ENCODE measurements around the gene HGS.

The HGS gene

DNA sequence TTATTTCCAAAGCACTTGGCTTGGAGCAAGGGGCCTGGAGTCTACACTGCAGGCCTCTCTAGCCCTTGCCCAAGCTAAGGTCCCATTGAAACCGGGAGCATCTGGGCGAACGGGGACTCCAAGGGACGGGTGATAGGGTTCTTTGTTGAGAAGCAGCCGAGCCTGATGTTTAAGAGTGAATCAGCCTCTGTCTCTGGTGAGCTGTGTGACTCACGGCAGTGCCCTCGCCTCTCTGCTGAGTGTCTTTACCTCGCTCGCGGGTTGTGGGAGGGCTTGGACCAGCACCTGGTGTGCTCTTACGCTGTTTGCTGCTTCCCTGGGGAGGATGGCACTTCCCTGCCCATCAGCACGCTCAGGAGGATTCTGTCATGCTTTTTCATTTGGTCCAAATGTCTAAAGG lies 1.3 kb downstream of the HGS start:
- peak; percentile 85 for FAIRE-seq

DNA sequence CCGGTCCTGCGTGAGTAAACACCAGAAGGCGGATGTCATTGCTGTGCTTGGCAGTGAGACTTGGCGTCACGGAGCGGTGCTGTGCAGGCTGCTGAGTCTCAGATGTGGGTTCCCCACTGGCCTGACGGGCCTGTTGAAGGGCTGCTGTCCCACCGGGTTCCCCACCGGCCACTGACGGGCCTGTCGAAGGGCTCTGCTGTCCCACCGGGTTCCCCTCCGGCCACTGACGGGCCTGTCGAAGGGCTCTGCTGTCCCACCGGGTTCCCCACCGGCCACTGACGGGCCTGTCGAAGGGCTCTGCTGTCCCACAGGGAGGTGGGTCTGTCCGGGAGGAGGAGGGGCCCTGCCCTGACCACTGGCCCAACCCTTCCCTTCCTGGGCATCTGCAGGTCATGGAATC lies 2.8 kb downstream of the HGS start:
- FAIRE-seq (no peak), DNase-seq (ENCODE audit: low spot score) (no peak)

More for the DNA sequence above, 1.3 kb downstream of the HGS start:
- DNase-seq (ENCODE audit: low spot score), result peak; percentile 86

DNA sequence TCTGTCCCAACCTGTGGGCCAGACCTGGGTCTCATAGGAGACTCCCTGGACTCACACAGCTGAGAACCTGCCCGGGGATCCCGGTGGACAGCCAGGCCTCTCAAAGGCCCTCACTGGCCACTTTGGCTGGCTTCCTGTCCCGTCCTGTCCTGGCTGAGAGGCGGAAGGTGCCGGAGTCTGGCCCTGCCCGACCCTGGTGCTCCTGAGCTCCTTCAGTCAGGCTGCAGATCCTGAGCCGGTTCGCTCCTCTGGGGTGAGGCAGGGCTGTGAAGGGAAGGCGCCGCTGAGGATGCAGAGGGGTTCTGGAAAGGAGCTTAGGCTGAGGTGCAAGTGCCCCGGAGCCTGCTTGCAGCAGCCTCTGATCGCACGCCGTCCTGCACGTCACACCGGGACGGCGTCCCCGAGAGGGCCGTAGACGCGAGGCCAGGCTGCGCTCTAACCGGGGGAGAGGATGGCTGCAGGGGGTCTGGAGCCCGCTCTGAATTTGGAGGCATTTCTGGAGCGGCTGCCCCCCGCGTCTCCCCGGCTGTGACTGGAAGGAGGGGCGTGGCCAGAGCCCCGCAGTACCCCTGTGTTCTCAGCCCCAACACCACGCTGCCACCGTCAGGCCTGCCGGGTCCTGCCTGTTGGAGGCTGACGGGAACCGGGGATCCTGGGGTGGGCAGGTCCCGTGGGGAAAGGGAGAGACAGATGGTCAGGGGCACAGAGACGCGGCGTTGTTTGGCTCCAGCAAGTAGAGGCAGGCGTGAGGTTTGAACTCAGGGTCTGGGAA lies 4.1 kb downstream of the HGS start:
- no peak for DNase-seq (ENCODE audit: low spot score)
- FAIRE-seq, result no peak

DNA sequence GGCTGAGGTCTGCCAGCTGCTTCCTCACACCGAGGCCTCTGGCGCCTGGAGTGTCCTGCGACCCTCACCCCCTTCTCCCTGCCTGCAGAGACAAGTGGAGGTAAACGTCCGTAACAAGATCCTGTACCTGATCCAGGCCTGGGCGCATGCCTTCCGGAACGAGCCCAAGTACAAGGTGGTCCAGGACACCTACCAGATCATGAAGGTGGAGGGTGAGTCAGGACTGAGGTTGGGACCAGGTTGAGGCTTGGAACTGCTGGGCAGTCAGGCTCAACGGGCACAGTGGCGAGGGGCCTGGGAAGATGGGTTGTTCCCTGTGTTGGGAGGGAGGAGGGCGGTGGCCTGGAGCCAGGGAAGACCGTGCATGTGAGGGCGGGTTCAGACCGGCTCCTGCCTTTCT lies 4.8 kb downstream of the HGS start:
- FAIRE-seq (no peak), DNase-seq (ENCODE audit: low spot score) (no peak)

DNA sequence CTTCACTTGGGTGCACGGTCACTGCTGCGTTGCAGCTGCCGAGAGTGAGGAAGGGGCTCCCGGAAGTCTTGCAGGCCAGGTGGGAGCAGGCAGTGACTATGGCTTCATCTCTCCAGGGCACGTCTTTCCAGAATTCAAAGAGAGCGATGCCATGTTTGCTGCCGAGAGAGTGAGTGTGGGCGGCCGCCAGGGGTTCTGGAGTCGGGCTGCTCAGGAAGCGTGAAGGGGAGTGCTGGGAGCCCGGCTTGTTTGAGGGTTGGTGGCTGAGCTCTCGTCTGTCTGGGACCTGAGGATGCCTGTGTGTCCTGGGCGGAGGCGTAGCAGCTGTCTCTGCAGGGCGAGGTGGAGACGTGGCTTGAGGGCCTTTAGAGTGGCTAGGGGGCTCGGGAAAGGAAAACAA lies 6.3 kb downstream of the HGS start:
- DNase-seq (ENCODE audit: low spot score), result no peak
- no peak for FAIRE-seq

DNA sequence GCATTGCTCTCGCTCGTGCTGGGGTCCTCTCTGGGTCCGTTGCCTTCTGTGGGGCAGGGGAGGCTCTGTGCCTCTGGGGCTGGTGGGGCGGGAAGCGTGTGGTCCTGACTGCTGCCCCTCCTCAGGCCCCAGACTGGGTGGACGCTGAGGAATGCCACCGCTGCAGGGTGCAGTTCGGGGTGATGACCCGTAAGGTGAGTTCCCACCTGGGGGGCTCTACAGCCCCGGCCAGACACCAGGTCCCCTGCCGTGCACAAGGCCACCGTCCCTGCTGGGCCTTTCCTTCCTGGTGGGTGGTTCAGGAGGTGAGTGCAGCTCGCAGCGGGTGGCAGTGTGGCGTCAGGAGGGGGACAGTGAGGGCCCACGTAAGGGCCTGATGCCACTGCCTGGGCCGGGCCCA lies 6.7 kb downstream of the HGS start:
- DNase-seq (ENCODE audit: low spot score), result no peak
- no peak for FAIRE-seq

DNA sequence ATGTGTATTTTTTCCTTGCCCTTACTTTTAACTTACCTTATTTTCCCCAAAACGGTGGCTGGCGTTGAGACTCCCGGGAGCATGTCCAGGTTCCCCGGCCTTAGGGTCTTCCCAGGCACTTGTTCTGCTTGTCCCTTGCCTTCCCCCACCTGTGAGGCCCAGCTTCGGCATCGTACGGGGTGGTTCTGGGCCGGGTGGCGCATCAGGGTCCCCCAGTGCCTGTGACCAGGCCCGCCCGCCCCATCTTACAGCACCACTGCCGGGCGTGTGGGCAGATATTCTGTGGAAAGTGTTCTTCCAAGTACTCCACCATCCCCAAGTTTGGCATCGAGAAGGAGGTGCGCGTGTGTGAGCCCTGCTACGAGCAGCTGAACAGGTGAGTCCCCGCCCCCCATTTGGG lies 7.4 kb downstream of the HGS start:
- FAIRE-seq, result no peak
- no peak for DNase-seq (ENCODE audit: low spot score)

DNA sequence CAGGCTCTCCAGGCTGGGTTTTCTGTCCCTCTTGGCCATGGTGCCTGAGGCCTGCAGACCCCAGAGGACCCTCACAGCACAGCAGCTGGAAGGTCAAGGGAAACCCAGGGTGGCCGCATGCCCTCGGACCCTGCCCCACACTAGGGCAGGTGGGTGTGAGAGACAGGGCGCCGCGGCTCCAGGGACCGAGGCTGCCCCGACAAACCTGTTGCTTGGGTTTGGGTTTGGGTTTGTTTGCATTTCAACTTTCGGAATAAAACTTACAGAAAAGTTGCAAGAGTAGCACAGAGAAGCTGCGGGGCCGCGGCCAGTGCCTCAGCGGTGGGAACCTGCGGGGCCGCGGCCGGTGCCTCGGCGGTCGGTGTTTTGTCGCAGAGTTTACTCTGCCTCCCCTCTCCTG lies 7.8 kb downstream of the HGS start:
- FAIRE-seq (no peak), DNase-seq (ENCODE audit: low spot score) (no peak)

DNA sequence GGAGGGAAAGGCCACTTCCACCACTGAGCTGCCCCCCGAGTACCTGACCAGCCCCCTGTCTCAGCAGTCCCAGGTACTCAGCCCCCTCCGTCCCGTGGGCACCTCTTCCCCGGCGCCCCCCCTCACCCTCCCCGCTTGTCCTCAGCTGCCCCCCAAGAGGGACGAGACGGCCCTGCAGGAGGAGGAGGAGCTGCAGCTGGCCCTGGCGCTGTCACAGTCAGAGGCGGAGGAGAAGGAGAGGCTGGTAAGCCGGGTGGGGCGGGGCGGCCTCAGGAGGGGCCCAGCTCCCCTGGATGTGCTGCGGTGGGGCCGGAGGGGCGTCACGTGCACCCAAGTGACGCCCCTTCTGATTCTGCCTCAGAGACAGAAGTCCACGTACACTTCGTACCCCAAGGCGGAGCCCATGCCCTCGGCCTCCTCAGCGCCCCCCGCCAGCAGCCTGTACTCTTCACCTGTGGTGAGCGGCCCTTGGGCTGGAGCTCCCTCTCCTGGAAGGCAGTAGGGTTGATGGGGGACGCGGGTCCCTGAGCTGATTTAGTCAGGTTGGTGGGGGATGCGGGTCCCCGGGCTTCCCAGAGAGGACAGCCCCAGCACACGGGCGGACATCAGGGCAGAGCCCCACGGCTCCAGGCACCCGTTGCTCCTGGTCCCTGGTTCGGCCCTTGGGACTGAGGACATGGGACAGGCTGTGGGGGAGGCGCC lies 9.8 kb downstream of the HGS start:
- FAIRE-seq, result no peak
- DNase-seq (ENCODE audit: low spot score), result no peak

DNA sequence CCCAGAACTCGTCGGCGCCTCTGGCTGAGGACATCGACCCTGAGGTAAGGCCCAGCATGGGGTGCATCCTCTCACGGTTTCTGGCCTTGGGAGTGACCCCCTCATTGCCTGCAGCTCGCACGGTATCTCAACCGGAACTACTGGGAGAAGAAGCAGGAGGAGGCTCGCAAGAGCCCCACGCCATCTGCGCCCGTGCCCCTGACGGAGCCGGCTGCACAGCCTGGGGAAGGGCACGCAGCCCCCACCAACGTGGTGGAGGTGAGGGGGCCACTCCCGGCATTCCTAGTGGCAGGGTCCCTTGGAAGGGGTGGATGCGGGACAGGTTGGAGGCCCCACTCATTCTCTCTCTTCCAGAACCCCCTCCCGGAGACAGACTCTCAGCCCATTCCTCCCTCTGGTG lies 11.0 kb downstream of the HGS start:
- FAIRE-seq (no peak), DNase-seq (ENCODE audit: low spot score) (no peak)

DNA sequence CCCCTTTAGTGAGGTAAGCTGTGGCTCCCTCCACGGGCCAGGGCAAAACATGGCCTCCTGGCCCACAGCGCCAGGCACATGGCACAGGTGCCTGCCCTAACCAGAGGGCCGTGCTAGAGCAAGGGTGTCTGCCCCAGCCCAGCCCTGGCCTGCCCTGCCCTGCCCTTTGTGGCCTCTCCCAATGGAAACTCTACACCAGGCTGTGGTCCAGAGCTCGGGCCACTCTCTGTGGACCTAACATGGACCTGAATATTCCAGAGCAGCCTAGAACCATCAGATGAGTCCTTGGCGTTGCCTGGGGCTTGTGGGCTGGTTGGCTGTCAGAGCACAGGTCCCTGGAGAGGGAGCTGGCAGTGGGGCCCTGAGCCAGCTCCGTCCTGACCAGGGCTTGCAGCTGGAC lies 11.4 kb downstream of the HGS start:
- FAIRE-seq, result no peak
- DNase-seq (ENCODE audit: low spot score), result no peak

DNA sequence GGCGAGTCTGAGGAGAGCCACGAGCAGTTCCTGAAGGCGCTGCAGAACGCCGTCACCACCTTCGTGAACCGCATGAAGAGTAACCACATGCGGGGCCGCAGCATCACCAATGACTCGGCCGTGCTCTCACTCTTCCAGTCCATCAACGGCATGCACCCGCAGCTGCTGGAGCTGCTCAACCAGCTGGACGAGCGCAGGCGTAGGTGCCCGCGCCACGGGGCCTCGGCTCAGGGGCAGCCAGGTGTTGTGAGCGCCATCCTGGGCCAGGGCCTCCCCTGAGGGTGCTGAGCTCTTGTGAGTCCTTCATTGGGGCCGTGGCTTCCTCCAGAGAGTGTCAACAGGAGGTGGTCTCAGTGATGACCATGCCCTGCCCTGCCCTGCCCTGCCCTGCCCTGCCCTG lies 12.0 kb downstream of the HGS start:
- FAIRE-seq (no peak), DNase-seq (ENCODE audit: low spot score) (no peak)

DNA sequence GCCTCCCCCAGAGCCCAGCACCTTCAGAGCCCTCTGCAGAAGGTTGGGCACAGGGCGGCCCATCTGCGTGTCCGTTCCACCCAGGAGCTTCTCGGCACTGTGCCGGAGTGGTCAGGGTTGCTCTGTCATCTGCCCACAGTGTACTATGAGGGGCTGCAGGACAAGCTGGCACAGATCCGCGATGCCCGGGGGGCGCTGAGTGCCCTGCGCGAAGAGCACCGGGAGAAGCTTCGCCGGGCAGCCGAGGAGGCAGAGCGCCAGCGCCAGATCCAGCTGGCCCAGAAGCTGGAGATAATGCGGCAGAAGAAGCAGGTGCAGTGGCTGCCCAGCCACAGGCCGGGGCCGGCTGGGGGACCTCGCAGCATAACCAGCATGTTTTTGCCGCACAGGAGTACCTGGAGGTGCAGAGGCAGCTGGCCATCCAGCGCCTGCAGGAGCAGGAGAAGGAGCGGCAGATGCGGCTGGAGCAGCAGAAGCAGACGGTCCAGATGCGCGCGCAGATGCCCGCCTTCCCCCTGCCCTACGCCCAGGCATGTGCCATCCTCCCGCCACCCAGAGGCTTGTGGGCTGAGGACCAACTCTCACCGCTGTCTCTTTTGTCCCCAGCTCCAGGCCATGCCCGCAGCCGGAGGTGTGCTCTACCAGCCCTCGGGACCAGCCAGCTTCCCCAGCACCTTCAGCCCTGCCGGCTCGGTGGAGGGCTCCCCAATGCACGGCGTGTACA lies 12.6 kb downstream of the HGS start:
- DNase-seq (ENCODE audit: low spot score) (no peak), FAIRE-seq (no peak)

DNA sequence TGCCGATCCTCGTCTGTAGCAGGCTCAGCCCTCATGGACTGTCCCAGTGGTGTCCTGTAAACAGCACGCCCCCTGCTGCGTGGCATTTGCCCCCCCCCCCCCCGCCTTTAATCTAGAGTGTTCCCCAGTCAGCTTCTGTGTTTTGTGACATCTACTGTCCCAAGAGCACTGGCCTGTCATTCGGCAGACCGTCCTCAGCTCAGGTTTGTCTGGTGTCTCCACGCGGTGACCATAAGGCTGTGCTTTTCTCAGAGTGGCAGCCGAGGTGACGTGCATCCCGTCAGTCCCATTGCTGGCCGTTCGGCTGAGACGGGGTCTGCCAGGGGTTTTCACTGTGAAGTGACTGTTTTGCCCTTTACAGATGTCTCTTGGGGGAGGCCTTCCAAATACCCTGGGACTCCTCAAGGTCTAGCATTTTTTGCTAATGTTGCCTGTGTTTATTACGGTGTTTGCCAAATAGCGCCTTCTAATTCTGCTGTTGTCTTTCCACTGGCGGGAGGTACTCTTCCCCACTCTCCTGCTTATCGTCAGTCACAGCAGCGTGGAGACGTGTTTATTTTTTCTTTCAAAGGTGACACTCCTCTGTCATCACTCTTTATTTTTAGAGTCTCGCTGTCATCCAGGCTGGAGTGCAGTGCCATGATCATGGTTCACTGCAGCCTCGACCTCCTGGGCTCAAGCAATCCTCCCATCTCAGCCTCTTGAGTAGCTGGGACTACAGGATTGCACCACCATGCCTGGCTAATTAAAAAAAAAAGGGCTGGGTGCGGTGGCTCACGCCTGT lies 13.6 kb downstream of the HGS start:
- FAIRE-seq, result no peak
- DNase-seq (ENCODE audit: low spot score), result no peak

DNA sequence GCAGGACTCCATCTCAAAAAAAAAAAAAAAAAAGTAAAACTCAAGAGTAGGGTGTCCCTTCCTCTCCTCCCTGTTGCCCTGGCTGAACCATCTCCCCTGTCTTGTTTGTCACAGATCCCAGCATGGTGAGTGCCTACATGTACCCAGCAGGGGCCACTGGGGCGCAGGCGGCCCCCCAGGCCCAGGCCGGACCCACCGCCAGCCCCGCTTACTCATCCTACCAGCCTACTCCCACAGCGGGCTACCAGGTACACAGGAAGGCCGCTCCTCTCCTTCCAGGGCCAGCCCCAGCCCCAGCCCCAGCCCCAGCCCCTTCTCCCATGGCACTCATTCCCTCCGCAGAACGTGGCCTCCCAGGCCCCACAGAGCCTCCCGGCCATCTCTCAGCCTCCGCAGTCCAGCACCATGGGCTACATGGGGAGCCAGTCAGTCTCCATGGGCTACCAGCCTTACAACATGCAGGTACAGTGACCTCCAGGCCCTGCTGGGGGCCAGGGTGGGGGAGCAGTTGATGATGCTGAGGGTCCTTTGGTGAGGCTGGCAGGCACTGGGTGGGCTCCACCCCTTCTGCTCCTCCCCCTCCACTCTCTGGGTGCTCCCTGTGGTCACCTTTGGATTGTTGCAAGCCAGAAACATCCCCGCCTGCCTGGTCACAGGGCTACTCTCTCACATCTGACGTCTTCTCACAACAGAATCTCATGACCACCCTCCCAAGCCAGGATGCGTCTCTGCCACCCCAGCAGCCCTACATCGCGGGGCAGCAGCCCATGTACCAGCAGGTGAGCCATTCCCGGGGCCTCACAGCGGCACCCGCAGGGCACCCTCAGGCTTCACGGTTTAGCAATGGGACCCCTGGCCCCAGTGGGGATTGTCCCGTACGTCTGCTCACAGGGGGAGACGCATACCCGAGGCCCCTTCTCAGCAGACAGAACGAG lies 16.8 kb downstream of the HGS start:
- no peak for FAIRE-seq

DNA sequence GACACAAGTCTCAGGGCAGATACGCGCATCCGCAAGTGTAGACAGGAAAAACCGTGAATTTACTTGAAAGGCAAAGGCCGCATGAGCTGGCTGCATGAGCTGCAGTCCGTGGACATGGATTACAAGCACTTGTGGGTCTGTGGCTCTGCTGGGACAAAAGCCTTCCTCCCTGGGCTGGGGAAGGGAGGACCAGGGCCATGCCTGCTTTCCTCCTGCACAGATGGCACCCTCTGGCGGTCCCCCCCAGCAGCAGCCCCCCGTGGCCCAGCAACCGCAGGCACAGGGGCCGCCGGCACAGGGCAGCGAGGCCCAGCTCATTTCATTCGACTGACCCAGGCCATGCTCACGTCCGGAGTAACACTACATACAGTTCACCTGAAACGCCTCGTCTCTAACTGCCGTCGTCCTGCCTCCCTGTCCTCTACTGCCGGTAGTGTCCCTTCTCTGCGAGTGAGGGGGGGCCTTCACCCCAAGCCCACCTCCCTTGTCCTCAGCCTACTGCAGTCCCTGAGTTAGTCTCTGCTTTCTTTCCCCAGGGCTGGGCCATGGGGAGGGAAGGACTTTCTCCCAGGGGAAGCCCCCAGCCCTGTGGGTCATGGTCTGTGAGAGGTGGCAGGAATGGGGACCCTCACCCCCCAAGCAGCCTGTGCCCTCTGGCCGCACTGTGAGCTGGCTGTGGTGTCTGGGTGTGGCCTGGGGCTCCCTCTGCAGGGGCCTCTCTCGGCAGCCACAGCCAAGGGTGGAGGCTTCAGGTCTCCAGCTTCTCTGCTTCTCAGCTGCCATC lies 17.7 kb downstream of the HGS start:
- FAIRE-seq (no peak), DNase-seq (ENCODE audit: low spot score) (no peak)

More for the DNA sequence above, 16.8 kb downstream of the HGS start:
- no peak for DNase-seq (ENCODE audit: low spot score)

DNA sequence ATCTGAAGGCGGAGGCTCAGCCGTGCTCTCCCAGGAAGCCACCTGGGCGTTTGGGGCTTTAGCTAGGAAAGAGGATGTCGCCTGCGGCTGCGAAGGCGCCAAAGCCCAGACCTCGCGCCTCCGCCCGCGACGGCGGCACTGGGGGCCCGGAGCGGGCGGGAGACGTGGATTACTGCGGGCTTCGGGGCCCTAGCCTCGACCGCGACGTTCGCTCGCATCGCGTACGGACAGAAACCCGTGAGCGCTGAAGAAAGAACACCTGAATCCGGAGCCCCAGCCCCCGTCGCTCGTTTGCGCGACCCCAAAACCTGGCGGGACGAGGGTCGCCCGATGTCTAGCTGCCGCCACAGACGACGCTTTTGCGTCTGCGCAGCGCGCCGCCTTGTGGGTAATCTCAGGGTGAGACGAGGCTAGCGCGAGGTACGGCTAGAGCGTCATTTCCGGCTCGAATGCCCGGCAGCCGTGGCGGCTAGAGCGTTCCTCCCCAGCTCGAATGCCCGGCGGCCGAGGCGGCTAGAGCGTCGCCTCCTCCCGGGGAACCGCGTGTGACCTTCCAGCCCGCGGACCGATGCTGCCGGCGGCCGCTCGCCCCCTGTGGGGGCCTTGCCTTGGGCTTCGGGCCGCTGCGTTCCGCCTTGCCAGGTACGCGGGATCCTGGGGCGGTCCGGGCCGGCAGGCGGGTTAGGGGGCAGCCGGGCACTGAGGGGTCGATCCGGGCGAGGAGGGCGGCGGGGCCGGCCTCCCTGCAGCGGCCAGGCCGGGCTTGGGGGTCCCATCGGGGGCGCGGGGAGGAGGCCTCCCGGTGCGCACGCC lies 19.3 kb downstream of the HGS start, which contains the start of gene MRPL12:
MRPL12 (plus strand) TSS at position 434 of the 813 bp plus-strand sequence; CDS start at position 569, 135 bp downstream.
- no peak for FAIRE-seq

DNA sequence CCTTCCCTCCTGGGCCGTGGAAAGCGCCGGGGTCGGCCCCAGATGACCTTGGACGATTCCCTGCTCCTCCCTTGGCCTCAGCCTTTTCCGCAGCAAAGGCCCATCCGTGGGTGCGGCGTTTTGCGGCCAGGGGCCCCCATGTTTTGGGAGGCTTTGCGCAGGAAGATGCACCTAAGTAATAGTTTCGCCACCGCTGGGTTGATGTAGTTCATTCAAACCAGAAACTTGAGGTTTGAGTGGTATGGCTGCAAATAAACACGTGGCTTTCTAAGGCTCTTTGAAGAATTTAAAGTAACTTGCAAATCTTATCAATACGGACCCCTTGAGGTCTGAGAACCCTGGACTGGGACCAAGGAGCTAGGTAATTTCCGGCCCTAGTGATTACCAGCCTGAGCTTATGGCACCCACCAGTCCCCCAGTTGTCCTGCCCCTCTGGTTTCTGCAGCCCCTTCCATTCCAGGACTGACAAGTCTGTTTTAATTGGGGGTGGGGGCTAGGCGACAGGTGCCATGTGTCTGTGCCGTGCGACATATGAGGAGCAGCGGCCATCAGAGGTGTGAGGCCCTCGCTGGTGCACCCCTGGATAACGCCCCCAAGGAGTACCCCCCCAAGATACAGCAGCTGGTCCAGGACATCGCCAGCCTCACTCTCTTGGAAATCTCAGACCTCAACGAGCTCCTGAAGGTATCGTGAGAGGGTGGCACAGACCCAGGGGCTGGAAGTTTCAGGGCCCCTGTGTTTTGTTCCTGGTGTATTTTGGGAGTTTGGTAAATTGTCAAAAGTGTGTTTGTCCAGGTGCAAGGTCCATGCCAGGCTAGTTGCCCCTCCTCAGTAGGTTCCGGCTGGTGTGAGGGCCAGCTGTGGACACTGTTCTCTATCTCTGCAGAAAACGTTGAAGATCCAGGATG lies 20.2 kb downstream of the HGS start:
- FAIRE-seq, result no peak
- no peak for DNase-seq (ENCODE audit: low spot score)

More for the DNA sequence above, 19.3 kb downstream of the HGS start, which contains the start of gene MRPL12:
- DNase-seq (ENCODE audit: low spot score), result peak; percentile 84
